SK-N-SH treated with all-trans-retinoic acid at 6 μM for 48 hours (cell line): ENCODE results near the gene ALLC.
"Not testable (repeated sequence)": the region's sequence is repeated elsewhere in the genome, so short reads cannot be mapped to it uniquely, and the experiment has no call there.

Source experiments
- ATAC-seq: fragments of 200-7000 bp; cut with Tn5 transposase; 3 replicates; pipeline ENCODE4 v1.9.1; 2020; ENCODE audit warnings: mild to moderate bottlenecking, moderate library complexity
- BACH2 ChIP-seq: fragments of 250-450 bp; sonication (Bioruptor Pico); IDR thresholded peaks from 2 replicates; pipeline ENCODE4 v1.9.0; 2021; ENCODE audit warnings: mild to moderate bottlenecking, borderline replicate concordance
- CREB5 ChIP-seq: fragments of 250-450 bp; sonication (Bioruptor Pico); IDR thresholded peaks from 2 replicates; pipeline ENCODE4 v1.5.1; 2020; ENCODE audit warnings: low read depth, mild to moderate bottlenecking, moderate library complexity
- CSDC2 ChIP-seq: fragments of 250-450 bp; sonication (Bioruptor Pico); IDR thresholded peaks from 2 replicates; pipeline ENCODE4 v1.5.0; 2020; ENCODE audit warnings: mild to moderate bottlenecking, moderate library complexity
- ESRRG ChIP-seq: fragments of 250-450 bp; sonication (Bioruptor Pico); IDR thresholded peaks from 2 replicates; pipeline ENCODE4 v1.6.1; 2021; ENCODE audit warnings: mild to moderate bottlenecking
- GLIS3 ChIP-seq: fragments of 250-450 bp; sonication (Bioruptor Pico); IDR thresholded peaks from 2 replicates; pipeline ENCODE4 v1.5.0; 2020; ENCODE audit warnings: mild to moderate bottlenecking, moderate library complexity
- ISL1 ChIP-seq: fragments of 250-450 bp; sonication (Bioruptor Pico); IDR thresholded peaks from 2 replicates; pipeline ENCODE4 v2.1.2; 2022; ENCODE audit warnings: mild to moderate bottlenecking, moderate library complexity
- OSR1 ChIP-seq: fragments of 250-450 bp; sonication (Bioruptor Pico); IDR thresholded peaks from 2 replicates; pipeline ENCODE4 v1.8.0; 2022; ENCODE audit warnings: moderate library complexity, mild to moderate bottlenecking, inconsistent platforms
- PATZ1 ChIP-seq: fragments of 250-450 bp; sonication (Bioruptor Pico); IDR thresholded peaks from 2 replicates; pipeline ENCODE4 v1.8.0; 2020; ENCODE audit warnings: mild to moderate bottlenecking, moderate library complexity, borderline replicate concordance
- POU6F1 ChIP-seq: fragments of 250-450 bp; sonication (Bioruptor Pico); IDR thresholded peaks from 2 replicates; pipeline ENCODE4 v1.8.0; 2021; ENCODE audit warnings: low read depth, mild to moderate bottlenecking, moderate library complexity, borderline replicate concordance
- PPARA ChIP-seq: fragments of 250-450 bp; sonication (Bioruptor Pico); IDR thresholded peaks from 2 replicates; pipeline ENCODE4 v1.5.0; 2020; ENCODE audit warnings: mild to moderate bottlenecking, borderline replicate concordance
- RARB ChIP-seq: fragments of 250-450 bp; sonication (Bioruptor Pico); IDR thresholded peaks from 2 replicates; pipeline ENCODE4 v1.8.0; 2021; ENCODE audit warnings: mild to moderate bottlenecking, moderate library complexity
- SNAI2 ChIP-seq: fragments of 250-450 bp; sonication (Bioruptor Pico); IDR thresholded peaks from 2 replicates; pipeline ENCODE4 v1.5.0; 2020; ENCODE audit warnings: mild to moderate bottlenecking, moderate library complexity
- TSHZ2 ChIP-seq: fragments of 250-450 bp; sonication (Bioruptor Pico); IDR thresholded peaks from 2 replicates; pipeline ENCODE4 v1.5.0; 2020; ENCODE audit warnings: mild to moderate bottlenecking, moderate library complexity
- ZC3H10 ChIP-seq: fragments of 250-450 bp; sonication (Bioruptor Pico); IDR thresholded peaks from 2 replicates; pipeline ENCODE4 v1.5.1; 2021; ENCODE audit warnings: mild to moderate bottlenecking, moderate library complexity
- ZFP3 ChIP-seq: fragments of 250-450 bp; sonication (Bioruptor Pico); IDR thresholded peaks from 2 replicates; pipeline ENCODE4 v1.5.0; 2020; ENCODE audit warnings: mild to moderate bottlenecking, moderate library complexity
- ZFP30 ChIP-seq: fragments of 450-650 bp; formaldehyde crosslinking; IDR thresholded peaks from 2 replicates; pipeline ENCODE4 v1.5.0; 2022; ENCODE audit warnings: mild to moderate bottlenecking, moderate library complexity
- ZNF565 ChIP-seq: fragments of 450-650 bp; formaldehyde crosslinking; conservative IDR thresholded peaks from 2 replicates; pipeline ENCODE4 v1.5.0; 2020; ENCODE audit warnings: low read depth, mild to moderate bottlenecking, moderate library complexity
- ZNF70 ChIP-seq: fragments of 450-650 bp; formaldehyde crosslinking; IDR thresholded peaks from 2 replicates; pipeline ENCODE4 v1.5.0; 2020; ENCODE audit warnings: mild to moderate bottlenecking, moderate library complexity
- ZNF8 ChIP-seq: fragments of 450-650 bp; formaldehyde crosslinking; IDR thresholded peaks from 2 replicates; pipeline ENCODE4 v1.5.0; 2020; ENCODE audit warnings: mild to moderate bottlenecking, moderate library complexity

The ALLC gene

GRCh38 chr2:3619033-3619432 lies 39.0 kb upstream of the ALLC start:
- no peak for TF ChIP-seq GLIS3
- TF ChIP-seq, all 23 proteins: peak for 0

GRCh38 chr2:3619661-3620060 lies 38.3 kb upstream of the ALLC start:
- not testable (repeated sequence) for ATAC-seq

More at GRCh38 chr2:3619033-3619432, 39.0 kb upstream of the ALLC start:
- ATAC-seq, result no peak

- TF ChIP-seq GLIS3, result no peak
- TF ChIP-seq ZNF565 (CRISPR knock-in tag), result no peak
- ATAC-seq, result no peak
These were observed 37.2 kb upstream of the ALLC start for GRCh38 chr2:3620834-3621233.

GRCh38 chr2:3622967-3623366 lies 35.0 kb upstream of the ALLC start:
- no peak for TF ChIP-seq ZFP3 (CRISPR knock-in tag)
- no peak for TF ChIP-seq SNAI2 (CRISPR knock-in tag)
- TF ChIP-seq ZNF8, result no peak
- no peak for TF ChIP-seq RARB (CRISPR knock-in tag)
- no peak for TF ChIP-seq GLIS3
- TF ChIP-seq ZC3H10 (CRISPR knock-in tag), result no peak
- no peak for TF ChIP-seq ZNF70 (CRISPR knock-in tag)
- no peak for TF ChIP-seq ZFP30 (CRISPR knock-in tag)
- no peak for TF ChIP-seq PPARA
- TF ChIP-seq ESRRG (CRISPR knock-in tag), result no peak
- no peak for TF ChIP-seq BACH2
- no peak for TF ChIP-seq OSR1 (CRISPR knock-in tag)
- no peak for TF ChIP-seq CREB5
- TF ChIP-seq POU6F1 (CRISPR knock-in tag), result no peak
- ATAC-seq, result no peak

GRCh38 chr2:3624059-3624794 lies 33.8 kb upstream of the ALLC start:
- TF ChIP-seq SNAI2 (CRISPR knock-in tag) (no peak), PATZ1 (no peak), TSHZ2 (CRISPR knock-in tag) (no peak)
- ATAC-seq, result no peak

GRCh38 chr2:3625186-3625585 lies 32.8 kb upstream of the ALLC start:
- ATAC-seq, result no peak
- TF ChIP-seq CSDC2 (CRISPR knock-in tag) (no peak), CREB5 (no peak), ZFP3 (CRISPR knock-in tag) (no peak), ESRRG (CRISPR knock-in tag) (no peak), GLIS3 (no peak), ZNF70 (CRISPR knock-in tag) (no peak), ZNF8 (no peak), OSR1 (CRISPR knock-in tag) (no peak), ZNF565 (CRISPR knock-in tag) (no peak), SNAI2 (CRISPR knock-in tag) (no peak), TSHZ2 (CRISPR knock-in tag) (no peak), PPARA (no peak), RARB (CRISPR knock-in tag) (no peak), ZFP30 (CRISPR knock-in tag) (no peak), ISL1 (CRISPR knock-in tag) (no peak)
